ENCODE measurements around the gene POU6F2.

DNA sequence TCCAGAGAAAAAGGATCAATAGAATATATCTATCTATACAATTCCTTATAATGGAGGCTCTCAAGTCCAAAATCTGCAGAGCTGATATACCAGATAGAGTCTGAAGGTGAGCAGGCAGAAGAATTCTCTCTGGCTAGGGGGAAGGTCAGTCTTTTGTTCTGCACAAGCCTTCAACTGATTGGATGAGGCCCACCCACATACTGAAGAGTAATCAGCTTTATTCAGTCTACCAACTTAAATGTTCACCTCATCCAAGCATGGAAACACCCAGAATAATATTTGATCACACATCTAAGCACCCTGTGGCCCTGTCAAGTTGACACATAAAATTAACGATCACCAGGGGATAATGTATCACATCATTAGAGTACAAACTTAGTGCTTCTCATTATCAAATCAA, 394.7 kb downstream of the POU6F2 start:
- TF ChIP-seq, protein P1, sequence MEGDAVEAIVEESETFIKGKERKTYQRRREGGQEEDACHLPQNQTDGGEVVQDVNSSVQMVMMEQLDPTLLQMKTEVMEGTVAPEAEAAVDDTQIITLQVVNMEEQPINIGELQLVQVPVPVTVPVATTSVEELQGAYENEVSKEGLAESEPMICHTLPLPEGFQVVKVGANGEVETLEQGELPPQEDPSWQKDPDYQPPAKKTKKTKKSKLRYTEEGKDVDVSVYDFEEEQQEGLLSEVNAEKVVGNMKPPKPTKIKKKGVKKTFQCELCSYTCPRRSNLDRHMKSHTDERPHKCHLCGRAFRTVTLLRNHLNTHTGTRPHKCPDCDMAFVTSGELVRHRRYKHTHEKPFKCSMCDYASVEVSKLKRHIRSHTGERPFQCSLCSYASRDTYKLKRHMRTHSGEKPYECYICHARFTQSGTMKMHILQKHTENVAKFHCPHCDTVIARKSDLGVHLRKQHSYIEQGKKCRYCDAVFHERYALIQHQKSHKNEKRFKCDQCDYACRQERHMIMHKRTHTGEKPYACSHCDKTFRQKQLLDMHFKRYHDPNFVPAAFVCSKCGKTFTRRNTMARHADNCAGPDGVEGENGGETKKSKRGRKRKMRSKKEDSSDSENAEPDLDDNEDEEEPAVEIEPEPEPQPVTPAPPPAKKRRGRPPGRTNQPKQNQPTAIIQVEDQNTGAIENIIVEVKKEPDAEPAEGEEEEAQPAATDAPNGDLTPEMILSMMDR (IDR thresholded peaks at IDR 0.05): no peak
- TF ChIP-seq, protein P2, sequence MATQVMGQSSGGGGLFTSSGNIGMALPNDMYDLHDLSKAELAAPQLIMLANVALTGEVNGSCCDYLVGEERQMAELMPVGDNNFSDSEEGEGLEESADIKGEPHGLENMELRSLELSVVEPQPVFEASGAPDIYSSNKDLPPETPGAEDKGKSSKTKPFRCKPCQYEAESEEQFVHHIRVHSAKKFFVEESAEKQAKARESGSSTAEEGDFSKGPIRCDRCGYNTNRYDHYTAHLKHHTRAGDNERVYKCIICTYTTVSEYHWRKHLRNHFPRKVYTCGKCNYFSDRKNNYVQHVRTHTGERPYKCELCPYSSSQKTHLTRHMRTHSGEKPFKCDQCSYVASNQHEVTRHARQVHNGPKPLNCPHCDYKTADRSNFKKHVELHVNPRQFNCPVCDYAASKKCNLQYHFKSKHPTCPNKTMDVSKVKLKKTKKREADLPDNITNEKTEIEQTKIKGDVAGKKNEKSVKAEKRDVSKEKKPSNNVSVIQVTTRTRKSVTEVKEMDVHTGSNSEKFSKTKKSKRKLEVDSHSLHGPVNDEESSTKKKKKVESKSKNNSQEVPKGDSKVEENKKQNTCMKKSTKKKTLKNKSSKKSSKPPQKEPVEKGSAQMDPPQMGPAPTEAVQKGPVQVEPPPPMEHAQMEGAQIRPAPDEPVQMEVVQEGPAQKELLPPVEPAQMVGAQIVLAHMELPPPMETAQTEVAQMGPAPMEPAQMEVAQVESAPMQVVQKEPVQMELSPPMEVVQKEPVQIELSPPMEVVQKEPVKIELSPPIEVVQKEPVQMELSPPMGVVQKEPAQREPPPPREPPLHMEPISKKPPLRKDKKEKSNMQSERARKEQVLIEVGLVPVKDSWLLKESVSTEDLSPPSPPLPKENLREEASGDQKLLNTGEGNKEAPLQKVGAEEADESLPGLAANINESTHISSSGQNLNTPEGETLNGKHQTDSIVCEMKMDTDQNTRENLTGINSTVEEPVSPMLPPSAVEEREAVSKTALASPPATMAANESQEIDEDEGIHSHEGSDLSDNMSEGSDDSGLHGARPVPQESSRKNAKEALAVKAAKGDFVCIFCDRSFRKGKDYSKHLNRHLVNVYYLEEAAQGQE (IDR thresholded peaks at IDR 0.05; ENCODE audit: insufficient read depth in 1 of 2, low read depth in 2 of 2, low read length in 1 of 2): no peak
- no peak for TF ChIP-seq POLR2AphosphoS5 (IDR thresholded peaks at IDR 0.05; ENCODE audit: low read depth, low read length)
- no peak for TF ChIP-seq SIN3A (IDR thresholded peaks at IDR 0.05; ENCODE audit: borderline replicate concordance, insufficient read depth, low read depth, low read length)
- no peak for TF ChIP-seq TCF7L2 (IDR thresholded peaks at IDR 0.05; ENCODE audit: low read depth, low read length)
